Neutrophil (primary cell): ENCODE measurements around the gene SLC9B2.

Experiments used
- H3K27ac ChIP-seq: fragments of 200-600 bp; sonication (generic); 2 replicates; pipeline ENCODE4 v1.5.1; 2016; ENCODE audit warnings: mild to moderate bottlenecking, moderate library complexity
- H3K27me3 ChIP-seq: fragments of 200-600 bp; sonication (generic); 2 replicates; pipeline ENCODE4 v1.6.0; 2016; ENCODE audit warnings: mild to moderate bottlenecking
- H3K36me3 ChIP-seq: fragments of 200-600 bp; sonication (generic); 2 replicates; pipeline ENCODE4 v1.5.1; 2017
- H3K4me1 ChIP-seq, 2 experiments: fragments of 200-600 bp in 1 of 2; sonication (generic) in 1 of 2; 1 replicate in 1 of 2; 2 replicates in 1 of 2; pipeline versions ENCODE4 v1.5.1 to v1.6.1; 2013 to 2016; ENCODE audit warnings: low read depth in 1 of 2, low read length in 1 of 2, mild to moderate bottlenecking in 1 of 2, moderate library complexity in 1 of 2; ENCODE audit not compliant: control insufficient read depth in 1 of 2, insufficient read depth in 1 of 2
- H3K4me3 ChIP-seq, 2 experiments: fragments of 200-600 bp in 1 of 2; sonication (generic) in 1 of 2; 1 replicate in 1 of 2; 2 replicates in 1 of 2; pipeline ENCODE4 v1.5.1; 2013 to 2016; ENCODE audit warnings: low read depth in 1 of 2, low read length in 1 of 2, mild to moderate bottlenecking in 1 of 2, moderate library complexity in 1 of 2
- H3K9me3 ChIP-seq: fragments of 200-600 bp; sonication (generic); 2 replicates; pipeline ENCODE4 v1.5.1; 2016
- CTCF ChIP-seq: fragments of 200-600 bp; sonication (generic); IDR thresholded peaks from 2 replicates; pipeline ENCODE4 v1.5.1; 2016; ENCODE audit warnings: antibody characterized with exemption

The SLC9B2 gene

GRCh38 chr4:103091601-103092223, 15.2 kb upstream of the SLC9B2 start:
- Histone ChIP-seq H3K9me3 (no peaks in the 10 kb centered on the region), H3K27ac (no peak overlapping the region), H3K36me3 (no peaks in the 10 kb centered on the region), H3K27me3 (no peaks in the 10 kb centered on the region), H3K4me1 (peaks cover 6 to 8% of the 10 kb centered on the region in 2 experiments), H3K4me3 (no peak overlapping the region)
- no peak for TF ChIP-seq CTCF

GRCh38 chr4:103089481-103089880, 12.9 kb upstream of the SLC9B2 start:
- Histone ChIP-seq H3K27ac (no peak overlapping the region), H3K36me3 (no peaks in the 10 kb centered on the region), H3K4me3 (no peak overlapping the region), H3K4me1 (peaks cover 6 to 8% of the 10 kb centered on the region in 2 experiments), H3K27me3 (no peaks in the 10 kb centered on the region), H3K9me3 (no peaks in the 10 kb centered on the region)
- no peak for TF ChIP-seq CTCF

GRCh38 chr4:103086551-103086950, 10.0 kb upstream of the SLC9B2 start:
- Histone ChIP-seq H3K4me3 (no peak overlapping the region), H3K9me3 (no peaks in the 10 kb centered on the region), H3K36me3 (no peaks in the 10 kb centered on the region), H3K27ac (no peak overlapping the region), H3K27me3 (no peaks in the 10 kb centered on the region), H3K4me1 (no peaks in the 10 kb centered on the region)
- TF ChIP-seq CTCF, result no peak

- Histone ChIP-seq H3K4me3 (no peak overlapping the region), H3K27ac (no peak overlapping the region), H3K36me3 (no peaks in the 10 kb centered on the region), H3K4me1 (no peaks in the 10 kb centered on the region), H3K27me3 (no peaks in the 10 kb centered on the region), H3K9me3 (no peaks in the 10 kb centered on the region)
- no peak for TF ChIP-seq CTCF
These were observed 9.1 kb upstream of the SLC9B2 start for GRCh38 chr4:103085555-103086196.

GRCh38 chr4:103079621-103080020, 3.1 kb upstream of the SLC9B2 start:
- Histone ChIP-seq H3K36me3 (no peaks in the 10 kb centered on the region), H3K4me3 (no peak overlapping the region), H3K4me1 (peaks cover 14 to 16% of the 10 kb centered on the region in 2 experiments), H3K27me3 (peaks cover 26% of the 10 kb centered on the region), H3K9me3 (no peaks in the 10 kb centered on the region), H3K27ac (no peak overlapping the region)
- TF ChIP-seq CTCF, result no peak
